CD4-positive, alpha-beta T cell treated with Interleukin-6 for 4 hours (primary cell): ENCODE data around the gene CERS2.

Source experiments
- DNase-seq: peaks from one replicate; pipeline ENCODE4 v3.0.0-alpha.2; 2020; ENCODE audit warnings: mixed read lengths

CERS2 gene

DNA sequence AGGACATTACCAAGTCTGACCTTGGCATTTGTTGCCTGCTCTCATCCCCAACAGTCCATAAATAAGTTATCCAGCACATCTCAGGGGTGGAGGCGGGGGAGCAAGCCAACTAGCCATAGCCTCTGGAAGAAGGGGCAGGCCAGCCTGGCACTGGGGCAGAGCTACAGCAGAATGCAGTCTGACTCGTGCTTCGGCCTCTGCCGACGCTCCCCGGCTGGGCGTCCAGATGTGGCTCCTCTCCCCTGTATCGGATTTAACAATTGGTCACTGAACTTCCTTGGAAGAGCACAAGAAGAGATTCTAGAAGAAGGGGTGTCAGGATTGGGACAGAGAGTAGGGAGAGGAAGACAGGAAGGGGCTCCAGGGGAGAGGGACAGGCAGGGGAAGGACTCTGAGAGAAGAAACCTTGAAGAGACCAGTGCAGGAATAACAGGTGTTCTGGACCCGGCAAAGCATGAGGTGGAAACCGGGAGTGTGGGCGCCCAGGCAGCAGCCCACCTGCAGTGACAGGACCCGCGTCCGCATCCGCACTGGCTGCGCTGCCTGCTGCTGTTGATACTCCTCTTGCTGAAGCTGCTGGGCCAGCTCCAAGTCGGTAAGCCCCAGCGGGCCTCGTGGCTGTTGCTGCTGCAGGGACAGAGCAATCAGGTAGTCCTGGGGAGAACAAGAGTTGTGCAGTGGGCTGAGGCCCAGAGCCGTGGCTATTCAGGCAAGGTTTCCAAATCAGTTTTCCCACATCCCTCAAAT, 22.7 kb upstream of the CERS2 start:
- no peak for DNase-seq

DNA sequence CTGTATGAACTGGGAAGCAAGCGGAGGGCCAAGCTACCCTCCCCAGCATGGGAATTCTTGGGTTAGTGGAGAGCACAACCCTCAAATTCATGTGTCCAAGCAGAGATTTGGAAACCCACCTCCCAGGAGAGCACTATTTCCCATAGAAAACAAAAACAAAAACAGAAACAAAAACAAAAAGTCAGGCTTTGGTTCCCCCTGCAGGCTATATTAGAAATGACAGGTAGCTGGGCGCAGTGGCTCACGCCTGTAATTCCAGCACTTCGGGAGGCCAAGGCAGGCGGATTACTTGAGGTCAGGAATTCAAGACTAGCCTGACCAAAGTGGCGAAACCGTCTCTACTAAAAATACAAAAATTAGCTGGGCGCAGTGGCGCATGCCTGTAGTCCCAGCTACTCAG, 21.3 kb upstream of the CERS2 start:
- peak; percentile 40 for DNase-seq

DNA sequence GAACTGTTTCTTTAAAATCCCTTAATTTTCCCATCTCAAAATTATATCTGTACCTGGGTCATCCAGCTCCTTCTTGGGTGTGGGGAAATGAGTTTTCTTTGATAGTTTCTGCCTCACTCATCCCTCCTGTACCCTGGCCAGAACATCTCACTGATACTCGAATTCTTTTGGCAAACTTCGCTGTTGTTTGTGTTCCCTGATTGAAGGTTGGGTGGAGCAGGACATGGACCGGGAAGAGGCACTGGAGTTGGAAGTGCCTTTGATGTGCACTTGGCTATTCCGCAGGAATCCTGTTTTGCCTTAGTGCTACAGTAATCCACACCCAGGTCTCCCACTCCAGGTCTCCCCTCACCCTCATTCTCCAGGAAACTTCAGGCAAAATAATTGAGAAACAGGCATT, 20.8 kb upstream of the CERS2 start:
- no peak for DNase-seq

DNA sequence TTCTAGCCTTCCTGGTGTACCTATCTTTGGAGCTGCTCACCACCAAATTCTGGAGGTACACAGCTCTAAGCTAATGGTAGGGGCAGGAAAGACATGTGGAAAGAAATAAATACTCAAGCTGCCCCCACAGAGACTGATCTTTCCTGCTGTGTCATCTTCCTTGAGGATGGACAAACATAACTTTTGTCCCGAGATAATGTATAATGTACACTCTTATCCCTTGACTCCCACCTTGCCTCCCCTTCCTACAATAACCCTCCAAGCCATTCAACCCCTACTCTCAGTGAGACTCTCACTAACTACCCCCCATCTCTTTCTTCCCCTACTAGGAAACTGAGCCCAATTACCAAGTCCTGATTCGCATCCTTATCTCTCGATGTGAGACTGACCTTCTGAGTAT, 19.6 kb upstream of the CERS2 start:
- DNase-seq = no peak

DNA sequence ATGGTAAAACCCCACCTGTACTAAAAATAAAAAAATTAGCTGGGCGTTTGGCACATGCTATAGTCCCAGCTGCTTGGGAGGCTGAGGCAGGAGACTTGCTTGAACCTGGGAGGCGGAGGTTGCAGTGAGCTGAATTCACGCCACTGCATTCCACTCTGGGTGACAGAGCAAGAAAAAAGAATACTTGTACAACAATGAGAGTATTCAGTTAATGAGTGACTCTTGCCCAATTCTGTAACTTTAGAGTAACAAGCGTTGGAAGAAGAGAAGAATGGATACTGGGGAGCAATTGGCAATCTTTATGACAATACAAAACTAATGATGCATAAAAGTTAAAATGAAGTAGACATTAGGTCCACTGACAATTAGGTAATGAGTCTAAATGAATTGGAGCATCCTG, 18.0 kb upstream of the CERS2 start:
- no peak for DNase-seq

DNA sequence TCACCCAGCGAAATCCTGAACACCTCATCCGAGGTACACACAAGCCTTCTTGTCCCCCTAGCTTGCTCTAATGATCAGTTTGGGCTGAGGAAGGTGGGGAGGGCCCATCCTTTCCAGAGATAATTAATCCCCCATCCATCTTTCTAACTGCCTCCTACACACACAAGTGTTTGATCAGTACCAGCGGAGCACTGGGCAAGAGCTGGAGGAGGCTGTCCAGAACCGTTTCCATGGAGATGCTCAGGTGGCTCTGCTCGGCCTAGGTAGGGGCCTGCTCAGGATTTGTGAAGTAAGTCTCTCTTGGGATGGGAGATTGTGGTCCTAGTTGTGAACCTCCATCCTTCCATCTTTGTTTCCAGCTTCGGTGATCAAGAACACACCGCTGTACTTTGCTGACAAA, 13.3 kb upstream of the CERS2 start:
- DNase-seq = no peak

DNA sequence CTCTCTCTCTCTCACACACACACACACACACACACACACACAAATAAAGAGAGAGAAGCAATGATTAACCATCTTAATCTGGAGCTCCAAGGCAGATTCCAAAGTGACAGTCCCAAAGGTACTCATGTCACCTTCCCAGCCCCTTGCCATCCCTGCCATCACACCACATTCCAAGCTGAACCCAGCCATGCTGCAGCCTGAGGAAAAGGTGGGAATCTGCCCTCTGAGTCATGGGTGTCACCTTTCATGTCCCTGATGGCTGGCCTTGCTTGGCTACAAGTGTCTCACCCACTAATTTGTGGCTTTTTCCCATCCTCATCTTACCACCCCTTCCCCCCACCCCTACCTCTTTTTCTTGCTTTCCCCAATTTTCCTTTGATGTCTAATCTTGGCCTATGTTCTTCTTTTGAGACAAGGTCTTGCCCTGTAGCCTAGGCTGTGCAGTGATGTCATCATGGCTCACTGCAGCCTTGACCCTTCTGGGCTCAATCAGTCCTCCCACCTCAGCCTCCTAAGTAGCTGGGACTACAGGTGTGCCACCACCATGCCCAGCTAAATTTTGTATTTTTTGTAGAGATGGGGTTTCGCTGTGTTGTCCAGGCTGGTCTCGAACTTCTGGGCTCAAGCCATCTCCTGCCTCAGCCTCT, 10.7 kb upstream of the CERS2 start:
- DNase-seq = no peak

DNA sequence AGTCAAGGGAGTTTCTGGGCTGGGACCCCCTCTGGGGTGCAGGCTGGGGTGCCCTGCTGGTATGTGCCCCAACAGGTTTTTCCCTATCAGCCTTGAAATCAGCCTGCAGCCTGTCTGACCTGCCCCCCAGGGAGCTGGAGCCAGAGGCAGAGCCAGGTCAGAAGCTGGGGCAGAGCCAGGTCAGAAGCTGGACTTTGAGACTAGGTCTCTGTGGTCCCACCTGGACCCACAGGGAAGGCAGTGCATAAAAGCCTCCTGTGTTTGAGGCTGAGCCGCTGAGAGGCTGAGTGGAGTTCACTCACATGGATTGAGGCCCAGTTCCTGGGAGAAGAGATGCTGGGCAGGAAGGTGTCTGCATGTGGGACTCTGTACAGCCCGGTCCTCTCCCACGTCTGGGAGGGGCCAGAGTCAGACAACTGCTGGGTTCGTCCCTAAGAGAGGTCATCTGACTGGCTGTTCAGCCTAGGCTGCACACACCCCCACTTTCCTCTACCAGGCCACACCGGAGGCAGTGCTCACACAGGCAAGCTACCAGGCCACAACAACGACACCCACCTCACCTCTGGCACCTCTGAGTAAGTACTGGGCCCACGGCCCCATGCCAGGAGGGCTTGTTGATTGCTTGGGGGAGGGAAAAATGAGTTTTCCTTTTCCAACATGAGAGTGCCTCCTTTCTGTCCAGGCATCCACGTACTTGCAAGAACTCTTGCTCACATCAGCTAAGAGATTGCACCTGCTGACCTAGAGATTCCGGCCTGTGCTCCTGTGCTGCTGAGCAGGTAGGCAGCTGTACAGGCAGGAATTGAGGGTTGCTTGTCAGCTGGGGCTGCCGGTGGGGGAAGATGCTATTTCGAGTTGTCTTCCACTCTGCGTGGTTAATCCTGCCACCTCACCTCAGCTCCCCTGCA, 7.4 kb upstream of the CERS2 start, which contains the start of gene ANXA9:
TSS of gene ANXA9 (plus strand) at position 488 of the 908 bp plus-strand sequence. CDS start 814 bp downstream, outside the sequence.
- DNase-seq = no peak

DNA sequence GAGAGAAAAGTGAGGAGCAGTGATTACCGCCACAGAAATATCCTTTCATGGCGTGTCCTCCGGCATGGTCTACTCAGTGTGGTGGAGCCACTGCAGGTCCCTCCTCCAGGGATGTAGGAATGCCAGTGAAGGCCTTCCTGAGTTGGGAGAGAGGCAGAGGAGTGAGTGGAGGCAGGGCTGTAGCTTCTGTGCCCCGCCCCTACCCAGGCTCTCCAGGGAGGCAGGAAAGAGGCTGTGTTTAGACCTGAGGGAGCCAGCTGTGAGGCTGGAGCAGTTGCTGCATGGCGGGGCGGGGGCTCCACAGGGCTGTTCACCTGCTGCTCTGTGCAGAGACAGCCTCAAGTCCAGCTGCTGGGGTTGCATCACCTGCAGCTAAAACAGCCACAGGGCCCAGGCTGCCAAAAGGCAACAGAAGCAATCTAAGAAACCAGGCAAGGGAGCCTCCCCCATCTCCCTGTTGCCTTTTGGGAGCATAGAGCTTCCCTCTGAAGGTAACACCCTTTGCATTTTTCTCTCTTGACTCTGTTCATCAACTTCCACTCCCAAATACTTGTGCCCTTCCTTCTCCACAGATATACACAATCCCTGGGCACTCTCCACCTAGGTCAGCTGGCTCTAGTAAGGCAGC, 6.7 kb upstream of the CERS2 start:
- no peak for DNase-seq

DNA sequence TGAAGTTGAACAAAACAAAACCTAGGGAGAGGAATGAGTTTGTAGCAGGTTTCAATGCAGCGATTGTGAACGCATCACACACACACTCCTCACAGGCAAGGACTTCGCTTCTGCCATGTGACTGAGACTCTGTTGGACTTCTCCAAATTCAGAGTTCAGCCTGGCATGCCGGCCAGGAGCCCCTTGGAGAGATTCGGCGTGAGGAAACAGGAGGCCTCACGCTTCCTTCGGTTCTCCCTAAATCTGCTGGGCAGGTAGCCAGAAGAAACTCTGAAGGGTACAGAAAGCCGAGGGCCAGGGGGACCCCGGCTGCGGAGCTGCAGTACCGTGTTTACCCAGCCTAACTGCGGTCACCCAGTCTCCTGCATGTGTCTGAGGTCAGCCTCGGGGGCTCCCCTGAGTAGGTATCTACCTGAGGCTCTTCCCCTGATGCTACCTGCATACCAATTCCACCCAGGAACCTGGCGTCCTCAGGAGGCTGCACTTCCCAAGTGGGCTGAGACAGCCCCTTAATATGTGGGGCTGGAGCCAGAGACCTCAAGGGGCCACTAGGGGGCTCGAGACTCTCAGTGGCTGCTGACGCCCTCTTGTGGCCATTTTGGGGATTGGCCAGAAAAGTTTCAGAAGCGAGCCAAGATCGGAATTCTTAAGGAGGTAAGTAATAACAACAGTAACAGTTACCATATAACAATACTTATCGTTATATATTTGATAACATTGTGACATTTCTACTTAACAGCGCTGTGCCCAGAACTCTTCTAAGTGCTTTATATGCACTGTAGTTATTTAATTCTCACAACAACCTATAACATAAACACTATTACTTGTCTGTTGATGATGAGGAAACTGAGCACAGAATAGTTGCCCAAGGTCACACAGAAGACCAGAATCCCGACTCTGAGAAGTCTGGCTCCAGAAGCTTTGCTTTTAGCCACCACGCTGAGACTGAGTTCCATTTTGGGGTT, 4.7 kb upstream of the CERS2 start:
- peak; percentile 92 for DNase-seq

DNA sequence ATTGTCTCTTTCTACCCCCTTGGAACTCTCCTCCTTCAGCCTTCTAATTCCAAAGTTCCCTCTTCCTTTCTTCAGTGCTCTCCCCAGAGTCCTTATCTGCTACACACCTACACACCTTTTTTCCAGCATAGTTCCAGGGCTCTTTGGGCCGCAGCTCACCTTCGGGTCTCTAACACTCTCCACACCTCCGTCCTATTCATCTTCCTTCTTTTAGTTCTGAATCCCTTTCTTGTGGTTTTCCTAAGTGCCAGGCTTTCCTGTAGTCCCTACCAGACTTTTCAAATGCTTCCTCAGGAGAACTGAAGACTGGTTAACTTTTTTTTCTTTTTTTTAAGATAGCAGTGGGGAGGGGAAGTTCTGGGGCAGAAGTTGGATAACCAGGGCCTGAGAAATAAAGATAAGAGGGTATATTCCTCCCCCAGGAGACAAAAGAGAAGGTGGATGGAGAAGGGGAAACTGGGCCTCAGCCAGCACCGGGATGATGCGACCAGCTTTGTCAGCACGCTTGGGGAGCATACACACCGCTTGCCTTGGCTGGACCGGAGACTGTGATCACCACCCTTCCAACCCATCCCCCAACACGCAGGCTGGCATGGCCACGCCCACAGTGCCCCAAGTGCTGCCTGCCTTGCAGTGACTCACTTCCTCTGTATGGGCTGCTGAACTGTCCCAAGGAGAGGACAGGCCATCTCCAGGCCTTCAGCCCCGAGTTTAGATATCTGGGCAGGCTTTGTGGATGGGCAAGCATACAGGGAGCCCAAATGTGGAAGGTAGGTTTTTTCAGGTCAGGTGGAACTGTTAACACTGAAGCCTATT, 2.5 kb upstream of the CERS2 start:
- peak; percentile 88 for DNase-seq

DNA sequence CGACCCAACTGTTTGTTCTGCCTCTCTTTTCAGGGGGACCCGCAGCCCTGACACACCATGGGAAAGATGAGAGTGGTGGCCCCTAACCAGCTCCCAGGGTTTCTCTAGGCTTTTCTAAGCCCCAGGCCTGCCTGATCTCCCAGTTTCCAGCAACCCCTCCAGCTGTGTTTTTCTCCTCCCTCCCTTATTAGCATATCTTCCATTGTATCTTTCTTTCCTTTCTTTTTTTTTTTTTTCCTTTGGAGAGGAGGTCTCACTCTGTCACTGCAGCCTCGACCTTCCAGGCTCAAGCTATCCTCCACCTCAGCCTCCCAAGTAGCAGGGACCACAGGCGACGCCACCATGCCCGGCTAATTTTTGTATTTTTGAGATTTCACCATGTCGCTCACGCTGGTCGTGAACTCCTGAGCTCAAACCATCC, 1.8 kb upstream of the CERS2 start:
- no peak for DNase-seq

DNA sequence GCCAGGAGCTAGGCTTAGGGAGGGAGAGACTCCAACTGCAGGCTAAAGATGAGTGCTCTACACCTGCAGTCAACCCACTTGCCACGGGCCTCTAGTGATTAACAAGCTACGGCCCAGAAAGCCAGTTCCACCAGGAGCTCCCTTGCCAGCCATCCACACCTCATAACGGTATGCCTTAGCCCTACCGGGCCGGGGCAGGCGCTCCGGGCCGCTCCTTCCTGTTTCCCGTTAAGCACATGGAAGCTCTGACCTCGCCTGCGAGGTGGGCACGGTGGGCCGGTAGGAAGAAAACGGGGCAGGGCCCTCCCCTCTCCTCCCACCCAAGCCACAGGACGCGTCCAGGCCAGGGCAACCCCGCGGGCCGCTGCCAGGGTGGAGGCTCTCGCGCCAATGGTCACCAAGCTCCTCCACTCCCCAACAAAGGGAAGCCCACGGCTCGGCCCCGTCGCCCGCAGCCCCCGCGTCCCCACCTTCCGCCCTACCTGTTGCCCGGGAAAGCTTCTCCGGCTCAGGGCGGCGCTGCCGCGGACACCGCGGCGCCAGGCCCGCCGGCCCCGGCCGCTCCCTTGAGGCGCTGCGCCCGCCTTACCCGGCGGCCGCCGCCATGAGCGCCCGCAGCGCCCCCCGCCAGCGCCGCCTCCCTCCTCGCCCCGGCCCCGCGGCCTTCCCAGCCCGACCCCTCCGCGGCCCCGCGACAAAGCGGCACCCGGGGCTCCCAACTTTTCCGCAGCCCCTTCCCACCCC, 627 bp downstream of the CERS2 start:
- DNase-seq = peak; percentile 57

DNA sequence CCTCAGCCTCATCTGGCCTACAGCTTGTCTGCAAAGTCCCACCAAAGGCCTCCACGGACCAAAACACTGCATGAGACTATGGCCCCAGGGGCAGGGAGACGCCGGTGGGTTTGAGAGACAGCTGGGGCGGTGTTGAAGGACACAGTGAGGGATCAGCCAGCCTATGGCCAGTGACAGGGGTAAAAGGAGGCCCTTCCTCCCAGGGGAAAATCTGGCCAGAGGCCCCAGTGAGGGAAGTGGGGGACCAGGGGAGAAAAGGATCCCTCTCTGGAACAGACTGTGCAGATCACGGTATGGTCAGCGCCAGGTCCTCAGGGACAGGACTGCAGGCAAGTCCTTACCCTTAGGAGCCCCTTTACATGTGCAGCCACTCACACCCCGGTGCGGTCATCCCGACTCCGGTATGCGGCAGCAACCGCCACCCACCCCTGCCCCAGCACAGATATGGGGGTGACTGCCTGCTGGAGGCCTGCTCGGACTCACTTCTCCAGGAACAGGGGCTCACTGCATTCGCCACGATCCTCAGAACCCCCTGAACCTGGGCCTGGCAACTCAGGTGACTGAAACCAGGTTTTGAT, 1.3 kb downstream of the CERS2 start:
- no peak for DNase-seq

DNA sequence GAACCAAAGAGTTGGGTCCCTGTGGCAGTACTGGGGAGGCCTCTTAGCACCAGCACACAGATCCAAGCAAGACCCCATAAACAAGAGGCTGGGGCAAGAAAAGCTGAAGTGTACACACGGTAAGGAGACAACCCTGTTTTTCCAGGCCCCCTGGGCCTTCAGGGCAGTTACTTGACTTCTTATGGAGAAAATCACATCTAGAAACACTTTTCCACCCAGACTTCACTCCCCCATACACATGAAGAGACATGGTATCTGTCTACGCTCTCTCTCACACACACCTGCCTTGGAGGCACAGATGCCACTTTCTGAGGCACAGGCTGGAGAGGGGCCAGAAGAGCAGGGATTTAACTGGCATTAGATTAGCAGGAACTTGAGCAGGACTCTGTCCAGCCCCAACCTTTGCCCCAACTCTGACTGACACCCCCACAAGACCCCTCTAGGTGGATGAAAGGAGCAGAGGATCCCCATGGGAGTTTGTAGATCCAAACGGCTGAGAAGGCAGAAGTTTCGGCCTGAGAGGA, 2.2 kb downstream of the CERS2 start:
- no peak for DNase-seq

DNA sequence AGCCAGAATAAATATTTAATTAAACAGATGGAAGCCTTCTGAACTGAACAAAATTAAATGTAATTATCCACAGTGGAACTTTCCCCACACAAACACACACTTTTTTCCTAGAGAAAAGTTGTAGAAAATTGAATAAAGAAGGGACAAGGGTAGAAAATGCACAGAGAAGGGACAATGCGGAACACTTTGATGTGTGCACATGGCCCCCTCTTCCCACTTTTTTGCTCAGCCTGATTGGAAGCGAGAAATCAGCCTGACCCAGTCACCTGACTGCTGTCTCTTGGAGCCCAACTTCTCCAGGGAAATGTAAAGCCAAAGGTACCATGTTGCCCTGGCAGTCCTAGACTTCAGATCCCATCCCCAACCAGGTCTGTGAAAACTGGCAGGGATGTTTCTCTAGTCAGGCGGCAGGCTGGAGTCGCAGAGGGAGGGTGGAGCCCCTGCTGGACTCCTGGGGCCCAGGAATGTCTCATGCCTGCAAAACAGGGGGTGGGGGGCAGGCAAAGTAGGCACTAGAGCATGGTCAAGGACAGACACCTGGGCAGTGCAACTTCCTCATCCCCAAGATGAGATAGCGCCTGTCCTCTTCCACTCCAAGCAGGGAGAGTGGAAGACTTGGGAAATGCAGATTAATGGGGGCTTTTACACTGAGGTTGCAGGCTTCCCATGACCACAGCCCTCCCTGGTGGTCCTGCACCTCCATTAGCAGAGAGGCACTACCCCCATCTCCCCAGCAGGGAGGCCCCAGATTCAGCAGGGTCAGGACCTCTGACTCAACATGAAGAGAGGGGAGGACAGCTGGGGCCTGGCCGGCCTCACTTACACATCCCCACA, 2.8 kb downstream of the CERS2 start:
- DNase-seq = no peak

DNA sequence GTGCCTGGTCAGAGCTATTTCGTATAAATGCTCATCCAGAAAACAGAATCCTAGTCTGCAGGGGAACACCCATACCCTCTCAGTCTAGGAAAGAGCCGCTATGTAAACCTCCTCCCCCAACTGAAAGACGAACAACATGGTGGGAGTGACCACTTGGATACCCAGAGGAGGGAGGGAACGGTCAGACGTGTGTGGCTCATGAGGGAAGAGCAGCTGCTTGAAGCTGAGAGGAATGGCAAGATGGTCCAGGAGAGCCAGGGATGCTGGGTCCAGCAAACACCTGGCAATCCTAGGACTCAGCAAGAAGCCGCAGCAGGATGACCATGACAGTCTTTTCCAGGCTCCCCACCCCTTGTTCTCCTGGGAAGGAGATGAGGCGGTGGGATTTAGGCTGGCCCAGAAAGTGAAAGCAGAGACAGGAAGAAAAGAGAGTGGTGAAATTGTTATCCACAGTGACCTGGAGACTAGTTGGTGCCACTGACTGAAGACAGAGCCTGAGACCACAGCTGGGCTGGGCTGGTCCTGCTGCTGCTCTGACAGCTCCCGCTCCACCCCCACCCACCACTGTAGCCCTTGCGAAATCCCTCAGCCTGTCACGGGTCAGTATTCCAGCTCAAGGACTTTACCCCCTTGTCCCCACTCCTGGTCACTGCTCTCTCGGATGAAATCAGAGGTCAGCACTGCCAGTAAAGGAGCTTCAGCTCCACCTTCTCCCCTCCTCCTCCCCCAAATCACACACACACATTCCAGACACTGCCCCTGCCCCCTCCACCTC, 3.6 kb downstream of the CERS2 start:
- no peak for DNase-seq

DNA sequence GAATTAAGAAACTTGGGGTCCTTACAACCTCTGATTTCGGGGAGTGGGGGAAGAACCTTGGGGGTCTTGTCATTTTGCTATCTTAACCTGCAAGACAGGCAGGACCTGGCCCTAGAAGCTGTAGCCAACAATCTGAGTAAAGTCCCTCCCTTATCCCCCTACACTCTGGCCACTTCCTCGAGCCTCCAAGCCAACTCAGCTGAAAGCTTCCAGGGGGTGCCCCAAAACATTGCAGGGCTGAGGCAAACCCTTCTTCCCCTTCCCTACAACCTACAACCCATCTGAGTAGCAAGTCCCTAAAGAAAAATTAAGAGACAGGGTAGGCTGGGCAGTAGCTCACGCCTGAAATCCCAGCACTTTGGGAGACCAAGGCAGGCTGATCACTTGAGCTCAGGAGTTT, 5.0 kb downstream of the CERS2 start:
- DNase-seq = no peak
